PC-3 (cell line): Measurements from ENCODE around the gene MTA1. TPM values are rescaled to one million over a fixed set of nuclear protein-coding genes. Genes with fewer than 3 reads are reported as not detected.

Experiments
- ATAC-seq: fragments of 200-7000 bp; cut with Tn5 transposase; 2 replicates; pipeline ENCODE4 v1.9.1; 2020; ENCODE audit warnings: mild to moderate bottlenecking, moderate library complexity
- BruUV-seq: library from RNA; stranded (reverse); fragments of 400-500 nt; replicated peaks from 2 replicates; lab custom pipeline; 2021; lab: Mats Ljungman, UMichigan
- CTCF ChIA-PET: fragments of 300-600 bp; sonication (Branson Sonifier 250); formaldehyde crosslinking; loops from one replicate; lab custom pipeline; 2022; ENCODE audit warnings: antibody characterized with exemption; lab: Charles Lee
- POLR2A ChIA-PET: fragments of 300-600 bp; sonication (Branson Sonifier 250); formaldehyde crosslinking; loops from one replicate; lab custom pipeline; 2022; ENCODE audit warnings: antibody characterized with exemption; ENCODE audit not compliant: unreplicated experiment; lab: Charles Lee
- DNase-seq: peaks from one replicate; pipeline ENCODE4 v3.0.0-alpha.2; 2015
- H2AFZ ChIP-seq: fragments of 300-600 bp; sonication (generic); 2 replicates; pipeline ENCODE4 v1.6.0; 2016; ENCODE audit warnings: antibody characterized with exemption, low read length
- H3F3A ChIP-seq: fragments of 300-600 bp; sonication (generic); one replicate; pipeline ENCODE4 v1.6.0; 2017; ENCODE audit warnings: antibody characterized with exemption, low read length, control low read depth, mild to moderate bottlenecking; ENCODE audit not compliant: unreplicated experiment
- H3K27ac ChIP-seq: fragments of 300-600 bp; sonication (generic); 2 replicates; pipeline ENCODE4 v1.5.1; 2016; ENCODE audit warnings: mild to moderate bottlenecking, low read length
- H3K27me3 ChIP-seq: fragments of 300-600 bp; sonication (generic); 2 replicates; pipeline ENCODE4 v1.6.1; 2016; ENCODE audit warnings: low read length, mixed read lengths
- H3K36me3 ChIP-seq: fragments of 300-600 bp; sonication (generic); 2 replicates; pipeline ENCODE4 v1.6.1; 2016; ENCODE audit warnings: low read depth, mixed run types, low read length, mixed read lengths
- H3K4me1 ChIP-seq: fragments of 300-600 bp; sonication (generic); 2 replicates; pipeline ENCODE4 v1.5.1; 2016; ENCODE audit warnings: low read length; ENCODE audit not compliant: insufficient read depth
- H3K4me2 ChIP-seq: fragments of 300-600 bp; sonication (generic); 2 replicates; pipeline ENCODE4 v1.6.0; 2016; ENCODE audit warnings: low read length
- H3K4me3 ChIP-seq: fragments of 300-600 bp; sonication (generic); 2 replicates; pipeline ENCODE4 v1.5.1; 2016; ENCODE audit warnings: mild to moderate bottlenecking, low read length, mixed read lengths
- H3K79me2 ChIP-seq: fragments of 300-600 bp; sonication (generic); 2 replicates; pipeline ENCODE4 v1.6.1; 2017; ENCODE audit warnings: low read length, mixed read lengths
- H3K9ac ChIP-seq: fragments of 300-600 bp; sonication (generic); 2 replicates; pipeline ENCODE4 v1.6.0; 2016; ENCODE audit warnings: mild to moderate bottlenecking, low read length
- H3K9me2 ChIP-seq: fragments of 300-600 bp; sonication (generic); replicated peaks from 2 replicates; pipeline ENCODE4 v1.6.1; 2016; ENCODE audit warnings: mixed run types, low read length, mixed read lengths
- H3K9me3 ChIP-seq: fragments of 300-600 bp; sonication (generic); 2 replicates; pipeline ENCODE4 v1.6.1; 2016; ENCODE audit warnings: low read length, mixed read lengths
- H4K20me1 ChIP-seq: fragments of 300-600 bp; sonication (generic); 2 replicates; pipeline ENCODE4 v1.6.1; 2016; ENCODE audit warnings: low read length, mixed read lengths
- CTCF ChIP-seq: fragments of 300-600 bp; sonication (generic); conservative IDR thresholded peaks from 2 replicates; pipeline ENCODE4 v1.5.1; 2017; ENCODE audit warnings: antibody characterized with exemption, low read depth, mild to moderate bottlenecking, low read length
- EZH2 ChIP-seq: fragments of 300-600 bp; sonication (generic); IDR thresholded peaks from one replicate; pipeline ENCODE4 v1.6.1; 2017; ENCODE audit warnings: antibody characterized with exemption, mild to moderate bottlenecking, low read length; ENCODE audit not compliant: unreplicated experiment
- EZH2phosphoT487 ChIP-seq: fragments of 300-600 bp; sonication (generic); IDR thresholded peaks from 2 replicates; pipeline ENCODE4 v1.6.1; 2018; ENCODE audit warnings: mild to moderate bottlenecking, antibody characterized with exemption, low read length, borderline replicate concordance
- intact Hi-C: fragments of 100-400 bp; cut with micrococcal nuclease; formaldehyde crosslinking; loops from 2 replicates; pipeline ENCODE4 v1.9.0; 2023
- total RNA-seq: library from RNA; depleted of rRNA; stranded (reverse); fragments of >200 nt; gene quantifications from 2 replicates; pipeline ENCODE4 v1.2.3, GENCODE V29; 2014

MTA1 gene
- total RNA-seq, 1 experiment from 2014 or later = 82.3 TPM

- no peaks in the 10 kb centered on the region for H4K20me1 ChIP-seq
- H3K4me1 ChIP-seq = peaks cover 8% of the 10 kb centered on the region
- no peak for DNase-seq
- H3K9me2 ChIP-seq = no peaks in the 10 kb centered on the region
- no peak overlapping the region for H2AFZ ChIP-seq
- no peak overlapping the region for H3K4me2 ChIP-seq
- no peak overlapping the region for H3K4me3 ChIP-seq
- no peaks in the 10 kb centered on the region for H3K79me2 ChIP-seq
- intact Hi-C loops = no loop called here
- no peak for ATAC-seq
- H3K9me3 ChIP-seq = no peaks in the 10 kb centered on the region
- BruUV-seq = no TSS peak
- TF ChIP-seq CTCF (no peak), EZH2 (no peak), EZH2phosphoT487 (no peak)
- H3F3A ChIP-seq = no peaks in the 10 kb centered on the region
- CTCF ChIA-PET = interaction anchor here (0.6 kb wide), 1 partner anchor 20 kb away, joined by 3 read pairs; no protein-coding TSS in a partner anchor
- H3K27me3 ChIP-seq = no peaks in the 10 kb centered on the region
- POLR2A ChIA-PET = no interaction called here
- no peaks in the 10 kb centered on the region for H3K36me3 ChIP-seq
- H3K9ac ChIP-seq = no peak overlapping the region
- H3K27ac ChIP-seq = no peak overlapping the region
These were observed 88.4 kb downstream of the MTA1 start for GRCh38 chr14:105508069-105508468.

- CTCF ChIA-PET = no interaction called here
- no peak overlapping the region for H3K4me2 ChIP-seq
- no peak overlapping the region for H3K27ac ChIP-seq
- DNase-seq (no peak), ATAC-seq (no peak)
- no peaks in the 10 kb centered on the region for H3F3A ChIP-seq
- POLR2A ChIA-PET = no interaction called here
- H3K9me3 ChIP-seq = no peaks in the 10 kb centered on the region
- H3K4me1 ChIP-seq = peaks cover 8% of the 10 kb centered on the region
- no TSS peak for BruUV-seq
- TF ChIP-seq EZH2 = no peak
- no peak for TF ChIP-seq CTCF
- TF ChIP-seq EZH2phosphoT487 = no peak
- intact Hi-C loops = no loop called here
- no peak overlapping the region for H2AFZ ChIP-seq
- no peaks in the 10 kb centered on the region for H3K27me3 ChIP-seq
- no peaks in the 10 kb centered on the region for H4K20me1 ChIP-seq
- no peak overlapping the region for H3K4me3 ChIP-seq
- H3K79me2 ChIP-seq = no peaks in the 10 kb centered on the region
- no peaks in the 10 kb centered on the region for H3K36me3 ChIP-seq
- no peak overlapping the region for H3K9ac ChIP-seq
- no peaks in the 10 kb centered on the region for H3K9me2 ChIP-seq
These were observed 89.0 kb downstream of the MTA1 start for GRCh38 chr14:105508601-105509000.

GRCh38 chr14:105517096-105517495 lies 97.5 kb downstream of the MTA1 start:
- H3K9me2 ChIP-seq = no peaks in the 10 kb centered on the region
- H3F3A ChIP-seq = no peaks in the 10 kb centered on the region
- DNase-seq = no peak
- BruUV-seq = no TSS peak
- H3K4me3 ChIP-seq = no peak overlapping the region
- no peak overlapping the region for H3K4me2 ChIP-seq
- peaks cover 4% of the 10 kb centered on the region; the same call in 1 of the 2 replicates for H3K27me3 ChIP-seq
- no peaks in the 10 kb centered on the region for H3K9me3 ChIP-seq
- H4K20me1 ChIP-seq = no peaks in the 10 kb centered on the region
- H3K9ac ChIP-seq = no peak overlapping the region
- CTCF ChIA-PET = no interaction called here
- intact Hi-C loops = no loop called here
- no peak for TF ChIP-seq CTCF
- no peak for TF ChIP-seq EZH2phosphoT487
- no peak for TF ChIP-seq EZH2
- H2AFZ ChIP-seq = no peak overlapping the region
- POLR2A ChIA-PET = no interaction called here
- no peak overlapping the region for H3K27ac ChIP-seq
- H3K79me2 ChIP-seq = no peaks in the 10 kb centered on the region
- no peaks in the 10 kb centered on the region for H3K36me3 ChIP-seq
- H3K4me1 ChIP-seq = 0 out of 2 replicates have a peak, but pooled peaks cover under 1% of the 10 kb centered on the region
- ATAC-seq = no peak
